GM21619 (cell line): ENCODE results near the gene CHEK2.
"Not testable (repeated sequence)": the region's sequence is repeated elsewhere in the genome, so short reads cannot be mapped to it uniquely, and the experiment has no call there.

Experiments
- ATAC-seq: cut with Tn5 transposase; IDR thresholded peaks from one replicate; pipeline ENCODE4 v1.9.1; 2021; ENCODE audit not compliant: unreplicated experiment

The CHEK2 gene

DNA sequence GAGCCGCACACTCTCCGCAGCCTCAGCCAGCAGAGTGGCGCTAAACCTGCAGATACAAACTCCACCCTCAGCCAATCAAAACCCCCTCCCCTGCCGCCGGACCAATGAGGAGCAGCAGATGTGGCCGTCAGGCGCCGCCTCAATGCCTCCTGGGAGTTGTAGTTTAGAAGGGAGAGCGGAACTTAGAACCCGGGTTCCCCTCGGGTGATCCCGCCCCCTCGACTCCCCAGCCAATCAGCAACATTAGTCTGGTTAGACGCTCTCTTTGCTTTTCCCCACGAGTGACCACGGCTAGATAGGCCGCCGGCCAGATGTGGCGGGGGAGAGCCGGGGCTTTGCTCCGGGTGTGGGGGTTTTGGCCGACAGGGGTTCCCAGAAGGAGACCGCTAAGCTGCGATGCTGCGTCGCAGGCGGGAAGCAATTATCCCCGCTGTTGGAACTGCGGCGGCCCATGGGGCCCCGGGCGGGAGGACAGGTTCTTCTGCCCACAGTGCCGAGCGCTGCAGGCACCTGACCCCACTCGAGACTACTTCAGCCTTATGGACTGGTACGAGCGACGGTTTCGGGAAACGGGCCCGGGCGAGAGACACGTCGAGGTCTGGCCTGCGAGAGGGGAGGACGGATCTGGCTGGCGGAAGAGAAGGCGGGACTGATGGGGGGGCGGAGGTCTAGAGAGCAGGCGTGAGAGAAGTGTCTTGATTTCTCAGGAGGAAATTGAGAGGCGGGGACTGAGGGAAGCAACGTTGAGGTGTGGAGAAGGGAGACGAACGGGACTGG lies at the start of gene CHEK2, which contains the start of gene HSCB:
Gene CHEK2, minus strand, starts transcription at position 36 of the 777 bp plus-strand sequence. CDS start 7,099 bp downstream, outside the sequence.
Gene HSCB, plus strand, starts transcription at position 255 of the 777 bp plus-strand sequence. Its CDS starts 57 bp downstream, at position 312.
- peak; percentile 86 for ATAC-seq

DNA sequence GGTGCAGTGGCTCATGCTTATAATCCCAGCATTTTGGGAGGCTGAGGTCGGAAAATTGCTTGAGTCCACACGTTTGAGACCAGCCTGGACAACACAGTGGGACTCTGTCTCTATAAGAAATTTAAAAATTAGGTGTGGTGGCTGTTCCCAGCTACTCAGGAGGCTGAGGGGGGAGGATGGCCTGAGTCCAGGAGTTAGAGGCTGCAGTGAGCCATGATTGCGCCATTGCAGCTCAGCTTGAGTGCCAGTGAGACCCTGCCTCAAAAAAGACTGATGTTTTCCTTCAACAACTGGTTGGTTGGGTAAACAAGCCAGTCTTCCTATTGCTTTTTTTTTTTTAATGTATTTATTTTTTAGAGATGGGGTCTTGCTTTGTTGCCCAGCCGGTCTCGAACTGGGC lies 49.5 kb upstream of the CHEK2 start:
- no peak for ATAC-seq

DNA sequence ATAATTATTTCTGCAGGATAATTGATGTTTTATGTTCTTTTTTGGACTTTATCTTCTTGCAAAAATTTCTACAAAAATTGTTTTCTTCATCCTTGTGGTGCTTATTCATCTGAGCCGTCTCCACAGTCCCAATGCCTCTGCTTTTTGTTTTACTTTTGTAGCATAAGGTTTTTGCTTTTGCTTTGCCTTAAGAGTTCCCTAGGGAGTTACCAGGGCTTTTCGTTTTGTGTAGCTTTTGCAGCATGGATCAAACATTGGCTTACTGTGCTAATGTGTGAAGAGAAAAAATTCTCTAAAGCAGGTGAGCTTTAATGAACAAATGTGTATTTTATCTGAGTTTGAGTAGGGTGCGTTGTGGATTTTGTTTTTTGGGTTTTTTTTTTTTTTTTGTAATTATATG lies 47.0 kb upstream of the CHEK2 start:
- ATAC-seq = no peak

DNA sequence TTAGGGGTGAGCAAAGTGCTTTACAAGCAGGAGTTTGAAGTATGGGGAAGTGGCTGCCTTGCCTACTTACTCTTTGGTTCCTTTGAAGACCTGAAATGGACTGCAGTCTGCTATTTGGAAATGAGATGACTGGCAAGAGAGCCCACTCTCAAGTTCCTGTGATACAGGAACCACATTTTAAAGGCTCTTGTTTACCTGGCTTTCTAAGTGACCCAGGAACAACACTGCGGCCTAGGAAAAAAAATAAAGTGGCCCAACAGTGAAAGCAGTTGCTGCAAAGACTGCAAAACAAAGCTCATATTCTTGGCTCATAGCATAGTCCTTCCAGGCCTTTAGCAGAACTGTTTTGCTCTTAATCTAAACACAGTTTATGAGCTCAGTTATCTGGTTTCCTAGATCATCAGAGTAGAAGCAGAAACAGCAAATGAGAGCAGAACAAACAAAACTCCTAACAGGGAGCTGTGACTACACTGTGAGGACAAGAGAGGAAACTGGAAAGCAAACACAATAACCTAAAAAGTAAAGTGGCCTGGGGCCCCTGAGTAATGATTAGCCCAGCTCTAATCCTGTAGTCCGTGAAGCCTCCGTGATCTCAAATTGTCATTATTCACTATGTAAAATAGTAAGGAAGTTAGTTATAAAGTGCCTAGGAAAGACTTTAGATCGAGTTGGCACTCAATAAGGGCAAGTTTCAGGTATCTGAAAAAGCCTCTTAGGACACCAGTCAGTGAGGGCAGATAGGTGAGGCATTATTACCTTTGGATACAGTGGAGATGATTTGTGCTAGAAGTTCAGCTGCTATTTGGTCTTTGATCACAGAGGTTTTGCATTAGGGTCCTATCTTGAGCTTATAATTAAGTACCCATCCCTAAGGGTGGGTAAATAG lies 42.4 kb upstream of the CHEK2 start:
- no peak for ATAC-seq

DNA sequence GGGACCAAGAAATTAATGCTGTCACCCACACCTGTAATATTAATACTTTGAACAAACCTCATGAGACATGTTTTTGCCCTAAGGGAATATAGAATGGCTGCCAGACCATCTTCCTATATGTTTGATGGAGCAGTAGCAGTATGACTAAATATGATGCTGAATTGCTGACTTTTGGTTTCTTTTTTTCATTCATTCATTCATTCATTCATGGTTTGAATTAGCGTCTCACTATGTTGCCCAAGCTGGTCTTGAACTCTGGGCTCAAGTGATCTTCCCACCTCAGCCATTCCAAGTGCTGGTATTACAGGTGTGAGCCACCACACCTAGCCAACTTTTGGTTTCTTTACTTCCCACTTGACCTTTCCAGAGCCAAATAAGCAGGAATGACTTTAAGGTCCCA lies 38.7 kb upstream of the CHEK2 start:
- no peak for ATAC-seq

DNA sequence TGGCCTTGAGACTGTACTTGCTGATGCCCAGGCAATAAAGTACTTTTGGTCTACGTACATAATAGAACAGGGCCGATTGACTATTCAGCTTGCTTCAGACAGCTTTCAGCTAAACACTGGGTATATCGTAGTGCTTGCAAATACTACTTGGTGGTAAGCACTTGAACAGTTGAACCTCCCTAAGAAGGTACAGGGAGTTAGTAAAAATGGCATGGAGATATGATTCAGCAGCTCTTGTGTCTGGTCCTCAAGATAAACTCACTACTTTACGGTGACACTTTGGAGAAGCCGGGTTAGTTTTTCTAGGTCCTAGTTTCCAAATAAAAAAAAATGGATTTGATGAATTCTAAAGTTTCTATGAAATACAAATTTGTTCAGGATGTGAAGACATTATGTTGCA lies 38.2 kb upstream of the CHEK2 start:
- ATAC-seq = no peak

DNA sequence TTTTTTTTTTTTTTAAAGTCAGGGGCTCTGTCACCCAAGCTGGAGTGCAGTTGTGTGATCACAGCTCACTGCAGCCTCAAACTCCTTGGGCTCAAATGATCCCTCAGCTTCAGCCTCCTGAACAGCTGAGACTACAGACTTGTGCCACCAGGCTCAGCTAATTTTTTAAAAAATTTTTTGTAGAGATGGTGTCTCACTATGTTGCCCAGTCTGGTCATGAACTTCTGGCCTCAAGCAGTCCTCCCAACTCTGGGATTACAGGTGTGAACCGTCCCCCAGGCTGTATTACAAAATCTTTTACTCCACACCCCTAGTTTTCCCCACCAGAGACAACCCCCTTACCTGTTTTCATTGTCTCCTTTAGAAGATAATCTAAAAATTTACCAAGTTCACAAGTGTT lies 32.8 kb upstream of the CHEK2 start:
- ATAC-seq = no peak

DNA sequence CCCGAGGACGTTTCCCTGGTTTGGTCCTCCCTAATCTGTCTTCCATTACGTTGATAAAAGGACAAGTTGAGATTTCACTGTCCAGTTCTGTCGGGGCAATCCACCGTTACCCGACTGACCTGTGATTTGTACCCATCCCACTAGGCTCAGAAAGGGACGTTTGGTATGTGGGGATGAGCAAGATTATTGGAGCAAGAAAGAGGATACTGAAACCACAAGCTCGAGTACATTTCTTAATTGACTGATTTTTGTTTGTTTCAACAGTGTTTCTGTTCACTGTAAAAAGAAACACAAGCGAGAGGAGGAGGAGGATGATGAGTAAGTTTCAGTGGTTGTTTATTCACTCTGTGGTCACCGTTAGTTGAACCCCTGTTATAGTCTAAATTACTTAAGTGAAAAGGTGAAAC lies 31.8 kb upstream of the CHEK2 start:
- ATAC-seq = peak; percentile 32

DNA sequence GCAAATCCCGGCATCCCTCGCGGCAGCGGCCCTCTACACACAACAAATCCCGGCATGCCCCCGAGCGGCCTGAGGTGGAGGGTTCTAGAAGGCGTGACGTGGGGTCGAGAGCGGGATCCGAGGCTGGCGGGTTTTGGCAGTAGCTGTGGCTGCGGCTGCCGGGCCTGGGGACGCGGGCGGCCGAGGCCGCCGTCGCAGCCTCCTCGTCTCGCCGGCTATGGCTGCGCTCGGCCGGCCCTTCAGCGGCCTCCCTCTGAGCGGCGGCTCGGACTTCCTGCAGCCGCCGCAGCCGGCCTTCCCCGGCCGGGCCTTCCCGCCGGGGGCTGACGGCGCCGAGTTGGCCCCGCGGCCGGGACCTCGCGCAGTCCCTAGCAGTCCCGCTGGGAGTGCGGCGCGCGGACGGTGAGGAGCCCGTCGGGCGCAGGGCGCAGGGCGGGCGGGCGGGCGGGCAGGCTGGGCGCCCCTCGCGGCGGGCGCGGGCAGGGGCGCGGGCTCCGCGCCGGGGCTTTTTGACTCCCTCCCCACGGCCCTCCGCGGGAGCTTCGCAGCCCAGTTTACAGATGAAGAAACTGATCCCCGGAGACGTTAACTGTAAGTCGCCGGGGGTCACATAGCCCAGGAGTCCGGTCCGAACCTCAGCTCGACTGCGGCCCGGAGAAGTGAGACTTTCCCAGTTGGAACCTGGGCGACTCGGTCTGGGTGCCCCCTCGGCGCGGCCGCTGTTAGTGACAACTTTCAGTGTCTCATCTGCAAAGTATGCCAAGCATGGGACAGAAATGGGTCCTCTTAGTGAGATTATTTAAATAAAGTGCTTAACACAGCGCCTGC lies 31.2 kb upstream of the CHEK2 start, which contains the start of gene CCDC117:
Gene CCDC117, plus strand, starts transcription at position 63 of the 828 bp plus-strand sequence. Its CDS starts 155 bp downstream, at position 218.
- peak; percentile 87 for ATAC-seq

DNA sequence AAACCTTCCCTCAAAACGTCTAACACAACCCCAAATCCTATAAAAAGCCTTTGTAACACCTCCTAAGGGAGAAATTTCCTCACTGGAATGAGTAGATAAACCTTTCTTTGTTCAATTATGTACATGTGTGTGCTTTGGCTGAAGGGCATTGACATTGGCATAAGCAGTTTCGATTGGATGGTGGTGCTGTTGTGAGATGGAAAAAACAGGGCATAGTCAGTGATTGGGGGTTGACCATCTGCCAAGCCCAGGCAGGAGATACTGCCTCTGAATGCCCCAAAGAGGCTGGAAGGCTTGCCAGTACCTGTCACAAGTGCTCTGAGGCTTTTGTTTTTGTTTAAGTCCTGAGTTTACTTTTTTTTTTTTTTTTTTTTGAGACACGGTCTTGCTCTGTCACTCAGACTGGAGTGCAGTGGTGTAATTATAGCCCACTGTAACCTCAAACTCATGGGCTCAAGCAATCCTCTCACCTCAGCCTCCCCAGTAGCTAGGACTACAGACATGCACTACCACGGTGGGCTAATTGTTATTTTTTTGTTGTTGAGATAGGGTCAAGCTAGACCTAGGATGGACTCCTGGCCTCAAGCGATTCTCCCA lies 29.7 kb upstream of the CHEK2 start:
- ATAC-seq = no peak

DNA sequence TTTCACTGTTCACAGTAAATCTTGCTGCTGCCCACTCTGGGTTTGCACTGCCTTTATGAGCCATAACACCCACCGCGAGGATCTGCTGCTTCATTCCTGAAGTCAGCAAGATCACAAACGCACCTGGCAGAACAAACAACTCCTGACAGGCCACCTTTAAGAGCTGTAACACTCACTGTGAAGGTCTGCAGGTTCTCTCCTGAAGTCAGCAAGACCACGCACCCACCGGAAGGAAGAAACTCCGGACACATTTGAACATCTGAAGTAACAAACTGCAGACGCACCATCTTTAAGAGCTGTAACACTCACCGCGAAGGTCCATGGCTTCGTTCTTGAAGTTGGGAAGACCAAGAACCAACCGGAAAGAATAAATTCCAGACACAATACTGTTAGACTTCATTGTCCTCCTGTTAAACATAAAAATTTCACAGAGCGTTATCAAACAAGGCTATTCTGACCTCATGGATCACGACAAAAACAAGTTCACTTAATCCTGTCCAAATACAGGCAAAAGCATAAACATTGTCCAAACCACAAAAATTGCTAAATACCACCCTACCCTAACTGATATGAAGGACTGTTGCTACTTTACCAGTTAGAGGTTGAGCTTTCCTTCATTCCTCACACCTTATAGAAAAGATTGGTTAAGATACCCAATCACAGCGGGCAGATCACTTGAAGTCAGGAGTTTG lies 27.9 kb upstream of the CHEK2 start:
- no peak for ATAC-seq

DNA sequence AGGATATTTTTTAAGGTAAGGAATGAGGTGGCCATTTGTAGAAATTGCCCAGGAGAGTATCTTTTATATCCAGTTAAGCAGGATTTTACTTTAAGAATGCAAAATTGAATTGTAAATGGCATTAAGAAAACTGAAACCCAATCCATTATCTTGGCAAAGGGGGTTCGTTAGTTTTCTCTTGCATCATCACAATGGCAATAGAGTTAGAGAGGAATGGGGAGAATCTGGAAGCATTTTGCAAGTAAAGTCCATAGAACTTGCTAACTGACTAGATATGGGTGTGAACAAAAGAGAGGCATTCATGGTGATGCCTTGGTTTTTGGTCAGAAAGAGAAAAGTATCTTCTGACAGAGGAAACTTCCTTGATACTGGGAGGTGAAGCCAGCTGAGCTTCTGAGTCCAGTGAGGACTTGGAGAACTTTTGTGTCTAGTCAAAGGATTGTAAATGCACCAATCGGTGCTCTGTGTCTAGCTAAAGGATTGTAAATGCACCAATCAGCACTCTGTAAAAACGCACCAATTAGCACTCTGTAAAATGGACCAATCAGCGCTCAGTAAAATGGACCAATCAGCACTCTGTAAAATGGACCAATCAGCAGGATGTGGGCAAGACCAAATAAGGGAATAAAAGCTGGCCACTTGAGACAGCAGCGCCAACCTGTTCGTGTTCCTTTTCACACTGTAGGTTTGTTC lies 27.2 kb upstream of the CHEK2 start:
- ATAC-seq = no peak

DNA sequence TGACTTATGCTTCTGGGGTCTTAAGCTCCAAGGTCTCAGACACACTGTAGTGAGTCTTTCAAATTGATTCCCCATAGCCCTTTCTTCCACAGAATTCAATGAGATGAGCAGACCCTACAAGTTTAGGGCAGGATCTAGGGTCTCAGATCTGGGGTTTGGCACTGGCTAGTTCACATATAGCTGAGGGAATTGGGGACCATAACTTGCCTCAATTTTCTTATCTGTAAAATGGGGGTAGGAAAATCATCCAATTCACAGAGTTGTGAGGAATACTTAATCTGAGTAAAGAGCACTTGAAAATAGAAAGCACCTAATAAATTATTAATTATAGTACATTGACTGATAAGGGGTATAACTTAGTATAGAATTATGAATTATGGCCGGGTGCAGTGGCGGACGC lies 25.0 kb upstream of the CHEK2 start:
- no peak for ATAC-seq

DNA sequence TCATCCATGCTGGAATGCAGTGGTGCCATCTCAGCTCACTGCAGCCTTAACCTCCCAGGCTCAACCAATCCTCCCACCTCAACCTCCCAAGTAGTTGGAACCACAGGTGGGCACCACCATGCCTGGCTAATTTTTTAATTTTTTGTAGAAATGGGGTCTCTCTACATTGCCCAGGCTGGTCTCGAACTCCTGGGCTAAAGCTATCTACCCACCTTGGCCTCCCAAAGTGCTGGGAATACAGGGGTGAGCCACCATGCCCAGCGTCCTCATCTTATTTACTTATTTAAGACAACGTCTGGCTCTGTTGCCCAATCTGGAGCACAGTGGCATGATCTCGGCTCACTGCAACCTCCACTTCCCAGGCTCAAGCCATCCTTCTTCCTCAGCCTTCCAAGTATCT lies 20.4 kb upstream of the CHEK2 start:
- ATAC-seq = not testable (repeated sequence)

DNA sequence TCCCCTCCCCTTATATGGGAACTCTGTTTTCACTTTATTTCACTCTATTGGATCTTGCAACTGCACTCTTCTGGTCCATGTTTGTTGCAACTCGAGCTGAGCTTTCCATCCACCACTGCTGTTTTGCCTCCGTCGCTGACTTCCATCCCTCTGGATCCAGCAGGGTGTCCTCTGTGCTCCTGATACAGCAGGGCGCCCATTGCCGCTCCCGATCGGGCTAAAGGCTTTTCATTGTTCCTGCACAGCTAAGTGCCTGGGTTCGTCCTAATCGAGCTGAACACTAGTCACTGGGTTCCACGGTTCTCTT lies 19.8 kb upstream of the CHEK2 start:
- no peak for ATAC-seq

DNA sequence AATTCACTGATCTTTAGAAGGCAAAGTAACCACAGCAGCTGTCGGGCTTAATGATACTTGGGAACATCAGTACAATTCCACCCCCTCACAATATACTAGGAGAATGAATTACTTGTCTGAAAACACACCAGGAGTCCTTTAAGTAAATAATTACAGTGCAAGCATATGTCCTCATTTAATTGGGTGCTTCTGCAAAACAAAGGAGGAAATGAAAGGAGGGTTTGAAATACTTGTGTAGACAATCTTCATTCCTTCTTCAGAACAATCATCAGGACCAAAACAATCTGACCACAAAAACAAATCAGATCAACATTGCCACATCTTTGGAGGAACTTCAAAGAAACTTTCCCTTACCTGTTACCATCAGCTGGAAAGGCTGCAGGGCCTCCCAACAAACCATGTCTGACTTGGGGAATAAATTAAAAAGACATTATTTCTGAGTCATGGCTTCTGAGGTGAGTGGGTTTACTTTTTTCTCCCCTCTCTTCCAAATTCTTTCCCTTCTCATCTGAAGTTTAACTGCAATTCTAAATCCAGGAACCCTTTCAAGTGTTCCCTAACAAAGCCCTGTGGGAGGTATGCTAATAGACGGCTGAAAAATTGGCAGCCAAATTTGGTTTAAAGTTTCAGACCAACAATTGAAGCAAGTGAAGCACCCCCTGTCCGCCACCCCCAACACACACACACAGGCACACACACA lies 18.4 kb upstream of the CHEK2 start:
- no peak for ATAC-seq

DNA sequence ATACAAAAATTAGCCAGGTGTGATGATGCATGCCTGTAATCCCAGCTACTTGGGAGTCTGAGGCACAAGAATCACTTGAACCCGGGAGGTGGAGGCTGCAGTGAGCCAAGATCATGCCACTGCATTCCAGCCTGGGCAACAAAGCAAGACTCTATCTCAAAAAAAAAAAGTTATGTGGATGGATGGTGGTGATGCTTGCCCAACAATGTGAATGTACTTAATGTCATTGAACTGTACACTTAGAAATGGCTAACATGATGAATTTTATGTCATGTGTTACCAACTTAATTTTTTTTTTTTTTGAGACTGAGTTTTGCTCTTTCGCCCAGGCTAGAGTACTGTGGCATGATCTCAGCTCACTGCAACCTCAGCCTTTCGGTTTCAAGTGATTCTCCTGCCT lies 12.9 kb upstream of the CHEK2 start:
- ATAC-seq = not testable (repeated sequence)

DNA sequence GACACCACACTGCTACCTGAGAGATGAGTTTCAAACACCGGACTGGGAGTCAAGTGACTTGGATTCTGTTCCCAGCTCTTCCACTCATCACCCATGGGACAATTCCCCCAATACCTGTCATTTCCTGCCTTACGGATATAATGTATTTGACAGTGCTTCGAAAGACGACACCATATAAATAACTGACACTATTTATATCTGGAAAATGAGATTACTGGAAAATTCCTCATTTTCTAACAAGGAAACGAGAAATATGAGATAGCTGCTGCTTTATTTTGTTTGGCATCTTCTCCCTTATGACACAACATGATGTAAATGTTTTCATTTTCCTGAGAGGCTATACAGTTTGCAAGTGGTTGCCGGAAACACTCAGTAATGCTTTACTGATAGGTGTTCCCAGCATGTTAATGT lies 8.9 kb upstream of the CHEK2 start:
- ATAC-seq = no peak

DNA sequence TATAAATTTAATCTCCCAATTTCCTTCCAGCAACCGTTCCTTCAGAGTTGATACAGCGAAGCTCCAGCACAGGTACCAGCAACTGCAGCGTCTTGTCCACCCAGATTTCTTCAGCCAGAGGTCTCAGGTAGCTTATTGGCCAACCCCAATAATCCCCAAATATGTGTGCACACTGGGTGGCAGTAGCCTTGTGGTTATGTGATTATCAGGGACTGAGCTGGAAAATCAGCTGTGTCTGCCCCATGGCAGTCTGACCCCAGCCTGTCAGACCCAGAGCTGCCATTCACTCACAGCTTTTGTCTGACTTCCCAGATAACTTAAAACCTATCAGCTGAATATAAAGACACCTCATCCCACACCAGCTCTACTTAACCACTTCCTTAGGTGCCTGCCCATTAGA lies 2.2 kb upstream of the CHEK2 start:
- no peak for ATAC-seq
